A673 (cell line): ENCODE data around the gene ARHGAP6. TPM values are rescaled to one million over a fixed set of nuclear protein-coding genes. Genes with fewer than 3 reads are reported as not detected.

ENCODE experiments used
- BruUV-seq: library from RNA; stranded (reverse); fragments of 400-500 nt; replicated peaks from 2 replicates; lab custom pipeline; 2021; lab: Mats Ljungman, UMichigan
- CTCF ChIA-PET: fragments of 300-600 bp; sonication (Branson Sonifier 250); formaldehyde crosslinking; loops from one replicate; lab custom pipeline; 2022; ENCODE audit warnings: antibody characterized with exemption; lab: Charles Lee
- POLR2A ChIA-PET: fragments of 300-600 bp; sonication (Branson Sonifier 250); formaldehyde crosslinking; loops from one replicate; lab custom pipeline; 2022; ENCODE audit warnings: antibody characterized with exemption; ENCODE audit not compliant: low non-redundant PET; lab: Charles Lee
- DNase-seq: peaks from one replicate; pipeline ENCODE4 v3.0.0-alpha.2; 2015; ENCODE audit warnings: low spot score
- H3K27ac ChIP-seq: fragments of 200-600 bp; sonication (generic); 2 replicates; pipeline ENCODE4 v1.5.1; 2016; ENCODE audit warnings: mixed run types, low read depth, mild to moderate bottlenecking, mixed read lengths, antibody characterized with exemption, low read length; ENCODE audit not compliant: poor library complexity, severe bottlenecking
- H3K27me3 ChIP-seq: fragments of 200-600 bp; sonication (generic); replicated peaks from 2 replicates; pipeline ENCODE4 v1.6.1; 2017; ENCODE audit warnings: mixed run types, low read depth, mild to moderate bottlenecking, mixed read lengths, antibody characterized with exemption, low read length; ENCODE audit not compliant: insufficient read depth, poor library complexity
- H3K36me3 ChIP-seq: fragments of 200-600 bp; sonication (generic); 2 replicates; pipeline ENCODE4 v1.6.1; 2016; ENCODE audit warnings: mixed run types, mild to moderate bottlenecking, mixed read lengths, antibody characterized with exemption, low read length; ENCODE audit not compliant: insufficient read depth, poor library complexity, severe bottlenecking
- H3K4me1 ChIP-seq: fragments of 200-600 bp; sonication (generic); 2 replicates; pipeline ENCODE4 v1.6.1; 2017; ENCODE audit warnings: mixed run types, mild to moderate bottlenecking, mixed read lengths, antibody characterized with exemption, low read length; ENCODE audit not compliant: insufficient read depth, poor library complexity, severe bottlenecking
- H3K4me3 ChIP-seq: fragments of 200-600 bp; sonication (generic); 2 replicates; pipeline ENCODE4 v1.5.1; 2016; ENCODE audit warnings: low read depth, mixed run types, mild to moderate bottlenecking, mixed read lengths, low read length; ENCODE audit not compliant: poor library complexity, severe bottlenecking
- H3K9me3 ChIP-seq: fragments of 200-600 bp; sonication (generic); 2 replicates; pipeline ENCODE4 v1.6.1; 2016; ENCODE audit warnings: mixed run types, low read depth, mild to moderate bottlenecking, mixed read lengths, antibody characterized with exemption, low read length; ENCODE audit not compliant: poor library complexity, severe bottlenecking
- EZH2 ChIP-seq: fragments of 200-600 bp; sonication (generic); IDR thresholded peaks from 2 replicates; pipeline ENCODE4 v1.6.1; 2017; ENCODE audit warnings: borderline replicate concordance, low read depth, mild to moderate bottlenecking, mixed read lengths, antibody characterized with exemption, low read length; ENCODE audit not compliant: poor library complexity, severe bottlenecking
- intact Hi-C: fragments of 100-400 bp; cut with micrococcal nuclease; formaldehyde crosslinking; loops from one replicate; pipeline ENCODE4 v1.10.0; 2022; ENCODE audit not compliant: unreplicated experiment
- total RNA-seq: library from RNA; stranded (reverse); gene quantifications from 2 replicates; pipeline ENCODE4 v1.2.3, GENCODE V29; 2021
- TF ChIP-seq, protein P1 (sequence below): fragments of 300-800, 200-600 bp; sonication (generic); conservative IDR thresholded peaks from 2 replicates; pipeline ENCODE4 v1.5.1; 2017; ENCODE audit warnings: low read depth, mild to moderate bottlenecking, antibody characterized with exemption, low read length, moderate library complexity, mixed read lengths

Gene ARHGAP6
- total RNA-seq, 1 experiment from 2014 or later, result not detected

- no TSS peak for BruUV-seq
- POLR2A ChIA-PET, result no interaction called here
Observed at GRCh38 chrX:11606408-11606807, 59.3 kb downstream of the ARHGAP6 start.

DNA sequence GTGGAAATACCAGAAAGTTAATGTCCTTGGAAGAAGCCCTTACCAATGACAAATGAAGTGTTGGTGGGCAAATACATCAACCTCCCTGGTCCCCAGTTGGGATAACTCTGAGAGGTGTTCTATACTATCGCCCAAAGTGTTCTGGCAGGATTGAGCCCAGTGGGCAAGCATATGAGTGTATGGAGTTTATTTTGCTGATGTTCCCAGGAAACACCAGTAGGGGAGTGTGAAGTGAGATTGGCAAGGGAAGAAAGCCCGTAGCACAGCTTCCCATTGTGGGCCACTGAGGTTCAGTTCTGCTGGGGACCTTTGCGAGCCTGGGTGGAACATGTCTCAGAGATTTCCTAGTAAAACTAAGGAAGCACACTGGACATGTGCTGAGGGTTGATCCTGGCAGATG lies 65.1 kb downstream of the ARHGAP6 start:
- CTCF ChIA-PET, result no interaction called here
- BruUV-seq, result no TSS peak
- no peak for DNase-seq

More at GRCh38 chrX:11606408-11606807, 59.3 kb downstream of the ARHGAP6 start:
- Histone ChIP-seq H3K27me3 (no peaks in the 10 kb centered on the region), H3K4me1 (no peaks in the 10 kb centered on the region), H3K9me3 (no peaks in the 10 kb centered on the region), H3K36me3 (no peaks in the 10 kb centered on the region), H3K27ac (no peak overlapping the region), H3K4me3 (no peak overlapping the region)
- no peak for DNase-seq
- CTCF ChIA-PET, result no interaction called here
- TF ChIP-seq, protein P1, sequence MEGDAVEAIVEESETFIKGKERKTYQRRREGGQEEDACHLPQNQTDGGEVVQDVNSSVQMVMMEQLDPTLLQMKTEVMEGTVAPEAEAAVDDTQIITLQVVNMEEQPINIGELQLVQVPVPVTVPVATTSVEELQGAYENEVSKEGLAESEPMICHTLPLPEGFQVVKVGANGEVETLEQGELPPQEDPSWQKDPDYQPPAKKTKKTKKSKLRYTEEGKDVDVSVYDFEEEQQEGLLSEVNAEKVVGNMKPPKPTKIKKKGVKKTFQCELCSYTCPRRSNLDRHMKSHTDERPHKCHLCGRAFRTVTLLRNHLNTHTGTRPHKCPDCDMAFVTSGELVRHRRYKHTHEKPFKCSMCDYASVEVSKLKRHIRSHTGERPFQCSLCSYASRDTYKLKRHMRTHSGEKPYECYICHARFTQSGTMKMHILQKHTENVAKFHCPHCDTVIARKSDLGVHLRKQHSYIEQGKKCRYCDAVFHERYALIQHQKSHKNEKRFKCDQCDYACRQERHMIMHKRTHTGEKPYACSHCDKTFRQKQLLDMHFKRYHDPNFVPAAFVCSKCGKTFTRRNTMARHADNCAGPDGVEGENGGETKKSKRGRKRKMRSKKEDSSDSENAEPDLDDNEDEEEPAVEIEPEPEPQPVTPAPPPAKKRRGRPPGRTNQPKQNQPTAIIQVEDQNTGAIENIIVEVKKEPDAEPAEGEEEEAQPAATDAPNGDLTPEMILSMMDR, result no peak
- no peak for TF ChIP-seq EZH2
- intact Hi-C loops, result no loop called here

GRCh38 chrX:11597479-11597878 lies 68.2 kb downstream of the ARHGAP6 start:
- DNase-seq, result no peak
- CTCF ChIA-PET, result no interaction called here

More for the DNA sequence above, 65.1 kb downstream of the ARHGAP6 start:
- no peaks in the 10 kb centered on the region for H3K27me3 ChIP-seq
- no peaks in the 10 kb centered on the region for H3K9me3 ChIP-seq
- no peak overlapping the region for H3K4me3 ChIP-seq
- no peak for TF ChIP-seq EZH2
- TF ChIP-seq, protein P1, result no peak
- intact Hi-C loops, result no loop called here
- no peaks in the 10 kb centered on the region for H3K4me1 ChIP-seq
- no peak overlapping the region for H3K27ac ChIP-seq
- POLR2A ChIA-PET, result no interaction called here
- H3K36me3 ChIP-seq, result no peaks in the 10 kb centered on the region

More at GRCh38 chrX:11597479-11597878, 68.2 kb downstream of the ARHGAP6 start:
- intact Hi-C loops, result no loop called here
- Histone ChIP-seq H3K27ac (no peak overlapping the region), H3K27me3 (no peaks in the 10 kb centered on the region), H3K4me1 (no peaks in the 10 kb centered on the region), H3K4me3 (no peak overlapping the region), H3K36me3 (no peaks in the 10 kb centered on the region), H3K9me3 (no peaks in the 10 kb centered on the region)
- TF ChIP-seq, protein P1, result no peak
- no peak for TF ChIP-seq EZH2
- BruUV-seq, result no TSS peak
- POLR2A ChIA-PET, result no interaction called here
